Glomerular endothelial cell (primary cell): Measurements from ENCODE around the gene HDGF. TPM values are rescaled to one million over a fixed set of nuclear protein-coding genes. Genes with fewer than 3 reads are reported as not detected.

ENCODE experiments used
- DNase-seq: peaks from one replicate; pipeline ENCODE4 v3.0.0-alpha.2; 2011; ENCODE audit warnings: low read depth, low spot score; ENCODE audit errors: extremely low read depth
- total RNA-seq: library from RNA; depleted of rRNA; stranded (reverse); fragments of >200 nt; gene quantifications from 2 replicates; pipeline ENCODE4 v1.2.3, GENCODE V29; 2015

Gene HDGF
- total RNA-seq, 1 donor from 2014 or later: 169 TPM

DNA sequence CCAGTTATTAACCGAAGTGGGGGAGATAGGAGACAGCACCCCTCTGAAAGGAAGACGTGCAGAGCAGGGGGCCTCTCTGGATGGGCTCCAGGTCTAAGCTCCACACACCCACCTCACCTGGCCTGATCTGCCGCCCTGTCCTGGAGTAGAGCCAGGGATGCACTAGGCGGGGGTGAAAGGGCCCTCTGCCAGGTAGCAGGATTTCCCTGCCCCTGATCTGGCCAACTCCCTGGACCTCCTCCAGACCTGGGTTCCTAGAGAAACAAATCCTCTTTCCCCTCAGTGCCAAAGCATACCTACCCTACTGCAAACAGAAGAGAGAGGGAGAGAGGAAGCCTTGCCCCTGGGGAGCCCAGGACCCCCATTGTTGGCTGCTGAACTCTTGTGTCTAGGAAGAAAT, 48.1 kb downstream of the HDGF start:
- DNase-seq: no peak

DNA sequence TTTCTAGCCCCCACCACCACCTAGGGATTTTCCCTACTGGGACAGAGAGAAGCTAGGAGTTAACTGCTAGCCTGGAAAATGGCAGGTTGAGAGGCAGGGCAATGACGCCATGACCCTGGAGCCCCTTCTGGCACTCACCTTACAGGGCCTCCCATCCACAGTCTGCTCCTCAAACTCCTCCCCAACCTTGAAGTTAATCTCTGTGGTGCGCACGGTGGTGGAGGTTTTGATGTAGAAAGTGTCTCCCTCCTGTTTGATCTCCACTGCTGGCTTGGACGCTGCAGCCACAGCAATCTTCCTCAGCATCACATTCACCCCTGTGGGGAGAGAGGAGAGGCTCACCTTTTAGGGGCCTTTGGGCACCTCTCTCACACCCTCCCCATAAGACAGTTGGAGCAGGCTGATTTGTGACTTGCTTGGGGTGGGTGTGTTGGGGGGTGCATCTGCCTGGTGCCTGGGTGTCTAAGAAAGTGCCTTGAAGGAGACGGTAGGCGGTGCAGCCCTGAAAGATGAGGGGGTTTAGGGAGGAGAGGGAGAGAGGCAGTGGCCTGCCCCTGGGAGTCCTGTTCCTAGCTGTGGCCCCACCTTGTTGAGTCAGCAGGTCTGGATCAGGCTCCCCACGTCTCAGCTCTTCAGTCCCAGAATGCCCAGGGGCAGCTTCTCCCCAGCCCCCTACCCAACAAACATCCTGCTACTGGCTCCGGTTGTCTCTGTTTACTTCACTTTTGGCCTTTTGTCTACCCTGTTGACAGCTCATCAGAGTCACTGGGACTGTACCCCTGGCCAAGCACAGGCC, 50.5 kb downstream of the HDGF start:
- no peak for DNase-seq

DNA sequence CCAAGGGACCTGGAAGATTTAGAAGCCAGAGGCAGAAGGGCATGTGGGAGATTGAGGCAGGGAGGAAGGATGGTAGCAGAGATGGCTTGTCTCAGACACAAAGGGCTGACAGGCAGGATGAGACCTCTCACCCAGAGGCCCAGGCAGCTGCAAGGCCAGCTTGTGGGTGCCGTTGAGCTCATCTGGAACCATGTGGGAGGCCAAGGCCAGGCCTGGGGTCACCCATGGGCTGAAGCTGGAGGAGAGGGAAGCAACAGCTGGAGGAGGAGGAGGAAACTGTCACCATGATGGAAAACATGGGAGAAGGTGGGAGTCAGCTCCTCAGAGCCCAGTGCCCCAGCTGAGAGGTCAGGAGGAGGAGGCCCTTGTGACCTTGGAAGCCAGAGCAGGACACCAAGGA, 52.5 kb downstream of the HDGF start:
- DNase-seq: no peak

DNA sequence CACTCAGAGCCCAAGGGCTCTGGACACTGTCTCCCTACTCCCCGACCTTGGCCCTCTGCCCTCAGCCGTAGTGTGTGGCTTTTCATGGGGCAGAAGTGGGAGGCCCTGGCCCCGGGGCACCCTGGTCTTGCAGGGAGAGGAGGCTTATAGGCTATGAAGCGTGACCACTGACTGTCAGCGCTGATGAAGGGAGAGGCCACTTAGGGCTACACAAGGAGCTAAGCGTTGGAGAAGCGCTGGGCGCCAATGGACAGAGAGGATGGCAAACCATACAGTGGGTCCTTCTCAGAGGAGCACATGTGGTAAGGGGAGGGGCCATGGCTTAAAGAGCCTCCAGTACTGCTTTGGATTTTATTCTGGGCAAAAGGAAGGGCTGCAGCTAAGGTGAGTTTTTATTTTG, 54.0 kb downstream of the HDGF start:
- DNase-seq: no peak

DNA sequence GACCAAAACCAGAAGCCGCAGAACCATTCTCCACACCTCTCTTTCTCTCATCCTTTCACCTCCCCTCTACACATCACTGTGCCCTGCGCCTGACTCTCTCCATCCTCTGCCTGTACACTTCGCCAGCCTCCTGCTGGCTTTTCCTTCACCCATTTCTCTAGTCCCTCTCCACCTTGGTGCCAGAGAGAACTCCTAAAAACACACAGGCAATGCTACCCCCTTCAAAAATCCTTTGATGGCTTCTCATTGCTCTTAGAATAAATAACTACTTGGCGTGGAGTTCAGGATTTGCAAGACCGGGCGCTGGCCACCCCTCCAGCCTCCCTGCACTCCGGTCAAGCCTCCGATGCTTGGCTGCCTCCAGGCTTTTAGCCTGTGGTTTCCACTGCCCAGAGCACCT, 54.7 kb downstream of the HDGF start:
- no peak for DNase-seq

DNA sequence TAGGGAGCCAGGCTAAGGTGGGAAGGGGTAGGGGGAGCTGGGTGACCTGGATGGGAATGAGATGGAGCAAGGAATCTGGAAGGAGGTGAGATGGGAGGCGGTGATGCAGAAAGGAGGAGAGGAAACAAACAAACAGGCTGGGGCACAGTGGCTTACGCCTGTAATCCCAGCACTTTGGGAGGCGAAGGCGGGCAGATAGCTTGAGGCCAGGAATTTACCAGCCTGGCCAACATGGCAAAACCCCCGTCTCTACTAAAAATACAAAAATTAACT, 56.8 kb downstream of the HDGF start:
- no peak for DNase-seq

DNA sequence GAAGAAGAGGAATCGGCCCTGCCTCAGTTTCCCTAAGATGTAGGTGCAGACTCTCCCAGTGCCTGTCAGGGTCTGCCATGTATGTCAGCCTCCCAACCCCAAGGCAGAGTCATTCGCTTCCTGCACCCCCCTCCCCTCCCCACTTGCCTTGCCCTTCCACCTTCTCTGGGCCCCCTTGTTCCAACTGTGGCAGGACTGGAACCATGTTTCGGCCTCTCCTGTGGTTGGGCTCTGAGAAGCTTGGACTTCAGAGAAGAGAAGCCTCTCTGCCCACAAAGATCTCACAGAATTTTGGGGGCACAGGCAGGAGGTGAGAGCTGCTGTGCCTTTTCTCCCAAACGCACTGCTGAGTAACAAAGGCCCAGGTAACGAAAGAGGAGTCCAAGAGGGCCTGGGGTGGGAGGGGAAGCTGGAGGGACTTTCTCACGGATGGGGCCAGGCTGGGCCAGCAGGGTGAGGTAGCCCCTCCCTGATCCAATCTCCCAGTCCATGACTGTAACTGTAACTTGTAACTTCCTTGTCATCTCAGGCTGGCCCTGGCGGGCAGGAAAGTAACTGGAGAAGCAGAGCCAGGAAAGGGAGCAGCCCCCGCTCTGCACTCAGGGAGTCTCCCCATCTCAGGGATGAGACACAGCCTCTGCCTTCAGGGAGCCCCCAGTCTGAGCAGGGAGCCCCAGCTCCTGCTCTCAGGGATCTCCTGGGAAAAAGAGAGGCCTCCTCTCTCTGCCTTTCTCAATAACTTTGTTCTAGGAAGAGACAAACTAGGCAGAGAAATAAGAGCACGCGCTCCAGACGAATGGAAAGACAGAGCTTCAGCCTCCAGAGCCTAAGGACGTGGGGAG, 57.4 kb downstream of the HDGF start:
- DNase-seq: no peak

DNA sequence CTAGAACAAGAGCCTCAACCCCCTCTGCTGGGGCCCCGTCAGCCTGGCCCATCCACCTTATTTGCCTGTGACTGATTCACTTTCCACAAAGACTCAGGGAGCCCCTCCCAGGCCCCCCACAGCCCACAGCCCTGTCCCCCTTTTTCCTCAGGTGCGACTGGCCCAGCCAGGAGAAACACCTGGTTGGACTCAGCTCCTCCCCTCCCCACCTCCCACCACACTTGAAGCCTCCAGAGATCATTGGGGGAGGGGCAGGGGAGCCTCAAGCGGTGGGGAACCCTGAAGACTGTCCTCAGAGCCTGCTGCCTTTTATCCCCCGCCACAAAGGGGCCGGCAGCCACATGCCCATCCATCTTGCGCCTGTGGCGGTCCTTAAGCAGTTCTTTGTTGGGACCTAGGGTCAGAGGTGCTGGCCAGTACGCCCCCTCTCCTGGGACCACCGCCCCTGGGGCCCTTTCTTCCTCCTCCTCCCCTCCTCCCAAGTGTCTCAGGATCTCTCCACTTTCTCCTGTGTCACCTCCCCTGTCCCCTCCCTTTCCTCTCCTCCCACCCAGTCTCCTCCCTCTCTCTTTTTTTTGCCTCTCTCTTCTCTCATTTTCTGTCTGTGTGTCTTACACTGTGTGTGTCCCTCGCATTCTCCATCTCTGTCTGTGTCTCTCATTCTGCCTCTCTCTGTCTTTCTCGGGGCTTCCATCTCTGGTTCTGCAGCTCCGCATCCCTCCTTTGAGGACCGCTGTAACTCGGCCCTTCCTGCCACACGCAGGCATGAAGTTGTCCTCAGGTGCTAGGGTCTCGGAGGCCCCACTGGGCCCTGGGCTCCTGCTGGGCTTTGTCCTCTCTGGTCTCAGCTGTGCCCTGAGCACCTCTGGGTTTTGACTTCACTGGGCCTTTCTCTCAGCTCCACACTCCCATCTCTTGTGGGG, 58.3 kb downstream of the HDGF start:
- no peak for DNase-seq

DNA sequence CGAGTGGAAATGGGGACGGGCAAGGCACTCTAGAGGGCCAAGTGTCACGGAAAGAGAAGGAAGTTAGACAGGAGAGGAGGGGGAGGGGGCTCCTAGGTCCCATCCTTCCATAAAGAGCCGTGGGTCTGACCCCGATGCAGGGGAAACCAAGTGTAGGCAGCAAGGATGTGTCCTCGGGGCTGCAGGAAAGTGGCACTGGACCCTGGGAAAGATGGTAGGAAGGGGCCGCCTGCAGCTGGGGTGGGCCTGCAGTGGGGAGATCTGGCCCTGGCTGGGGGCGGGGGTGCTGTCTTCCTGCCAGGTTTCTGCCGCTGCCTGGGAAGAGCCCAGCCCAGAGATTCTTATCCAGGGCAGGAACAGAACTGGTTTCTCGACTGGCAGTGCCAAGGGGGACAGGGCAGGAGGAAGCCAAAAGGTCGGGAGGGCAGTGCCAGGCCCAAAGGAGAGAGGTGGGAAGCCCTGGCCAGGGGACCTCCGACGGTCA, 59.0 kb downstream of the HDGF start:
- DNase-seq: no peak

Other genes starting within 250 kb of the HDGF start
- gene IQGAP3, start 179.1 kb downstream of the HDGF start, total RNA-seq: 5.7 and 14.5 TPM in 2 replicates
- gene TTC24, start 172.0 kb downstream of the HDGF start, total RNA-seq: not detected in 2 replicates
- 55.4 and 76.2 TPM in 2 replicates for gene NAXE, start 159.9 kb downstream of the HDGF start, total RNA-seq
- 10.8 and 36.9 TPM in 2 replicates for gene GPATCH4, start 150.2 kb downstream of the HDGF start, total RNA-seq
- not detected in 2 replicates for gene HAPLN2, start 132.3 kb downstream of the HDGF start, total RNA-seq
- gene BCAN, start 109.6 kb downstream of the HDGF start, total RNA-seq: 0.24 TPM in 1 of 2 replicates, not detected in the other
- gene NES, start 74.3 kb downstream of the HDGF start, total RNA-seq: 250 and 276 TPM in 2 replicates
- gene CRABP2, start 46.1 kb downstream of the HDGF start, total RNA-seq: 0.35 and 0.63 TPM in 2 replicates
- 8.8 and 9.5 TPM in 2 replicates for gene METTL25B, start 23.2 kb downstream of the HDGF start, total RNA-seq
- 18.6 and 19.5 TPM in 2 replicates for gene ISG20L2, start 22.9 kb downstream of the HDGF start, total RNA-seq
- gene MRPL24, start 10.6 kb downstream of the HDGF start, total RNA-seq: 48.3 and 79.0 TPM in 2 replicates
- 51.5 and 55.0 TPM in 2 replicates for gene PRCC, start 15.9 kb upstream of the HDGF start, total RNA-seq
- gene SH2D2A, start 65.2 kb upstream of the HDGF start, total RNA-seq: 0.44 and 0.82 TPM in 2 replicates
- not detected in 2 replicates for gene INSRR, start 107.4 kb upstream of the HDGF start, total RNA-seq
- gene NTRK1, start 109.2 kb upstream of the HDGF start, total RNA-seq: 0.41 TPM in 1 of 2 replicates, not detected in the other
- gene PEAR1, start 142.0 kb upstream of the HDGF start, total RNA-seq: 62.6 and 80.5 TPM in 2 replicates
- 0.12 TPM in 1 of 2 replicates, not detected in the other for gene LRRC71, start 169.0 kb upstream of the HDGF start, total RNA-seq